ENCODE results near the gene TUBE1. TPM values are rescaled to one million over a fixed set of nuclear protein-coding genes. Genes with fewer than 3 reads are reported as not detected.

Gene TUBE1
- total and polyA plus RNA-seq, 2 experiments from 2014 or later, result 26.3 to 27.7 TPM

DNA sequence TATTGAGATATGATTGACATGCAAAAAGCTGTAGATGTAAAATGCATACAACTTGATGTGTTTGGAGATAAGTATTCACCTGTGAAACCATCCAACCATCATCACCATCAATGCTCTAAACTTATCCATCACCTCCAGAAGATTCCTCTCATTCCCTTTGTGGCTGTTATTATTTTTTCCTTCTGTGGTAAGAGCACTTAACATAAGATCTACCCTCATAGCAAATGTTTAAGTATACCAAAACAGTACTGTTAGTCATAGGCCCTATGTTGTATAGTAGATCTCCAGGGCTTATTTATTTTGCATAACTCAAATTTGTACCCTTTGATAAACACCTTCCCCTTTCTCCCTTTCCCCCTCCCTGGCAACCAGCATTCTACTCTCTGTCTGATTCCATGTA lies 64.5 kb downstream of the TUBE1 start:
- Mint-ChIP-seq H3K4me1 (0 out of 3 replicates have a peak, but pooled peaks cover 2% of the 10 kb centered on the region), H3K36me3 (ENCODE audit: low read depth) (peaks cover 5% of the 10 kb centered on the region; the same call in 2 of the 3 replicates), H3K27me3 (ENCODE audit: insufficient read depth, low read depth, poor library complexity) (no peaks in the 10 kb centered on the region), H3K4me3 (no peak overlapping the region), H3K27ac (no peak overlapping the region), H3K9me3 (peaks cover 10% of the 10 kb centered on the region)
- H3F3A ChIP-seq (replicated peaks; ENCODE audit: low read depth), result no peaks in the 10 kb centered on the region
- TF ChIP-seq ZNF462 (CRISPR knock-in tag; IDR thresholded peaks at IDR 0.05), result no peak
- no peak for TF ChIP-seq CREB1 (CRISPR knock-in tag; IDR thresholded peaks at IDR 0.05; ENCODE audit: low read depth)
- TF ChIP-seq STAT1 (IDR thresholded peaks at IDR 0.05; ENCODE audit: unreplicated experiment), result no peak
- no peak for TF ChIP-seq JUNB (IDR thresholded peaks at IDR 0.05; ENCODE audit: unreplicated experiment)
- no peak for TF ChIP-seq NANOG (IDR thresholded peaks at IDR 0.05; ENCODE audit: borderline replicate concordance)
- TF ChIP-seq ZNF114 (CRISPR knock-in tag; IDR thresholded peaks at IDR 0.05), result no peak
- no peak for TF ChIP-seq ETS1 (IDR thresholded peaks at IDR 0.05)
- TF ChIP-seq, protein P1, sequence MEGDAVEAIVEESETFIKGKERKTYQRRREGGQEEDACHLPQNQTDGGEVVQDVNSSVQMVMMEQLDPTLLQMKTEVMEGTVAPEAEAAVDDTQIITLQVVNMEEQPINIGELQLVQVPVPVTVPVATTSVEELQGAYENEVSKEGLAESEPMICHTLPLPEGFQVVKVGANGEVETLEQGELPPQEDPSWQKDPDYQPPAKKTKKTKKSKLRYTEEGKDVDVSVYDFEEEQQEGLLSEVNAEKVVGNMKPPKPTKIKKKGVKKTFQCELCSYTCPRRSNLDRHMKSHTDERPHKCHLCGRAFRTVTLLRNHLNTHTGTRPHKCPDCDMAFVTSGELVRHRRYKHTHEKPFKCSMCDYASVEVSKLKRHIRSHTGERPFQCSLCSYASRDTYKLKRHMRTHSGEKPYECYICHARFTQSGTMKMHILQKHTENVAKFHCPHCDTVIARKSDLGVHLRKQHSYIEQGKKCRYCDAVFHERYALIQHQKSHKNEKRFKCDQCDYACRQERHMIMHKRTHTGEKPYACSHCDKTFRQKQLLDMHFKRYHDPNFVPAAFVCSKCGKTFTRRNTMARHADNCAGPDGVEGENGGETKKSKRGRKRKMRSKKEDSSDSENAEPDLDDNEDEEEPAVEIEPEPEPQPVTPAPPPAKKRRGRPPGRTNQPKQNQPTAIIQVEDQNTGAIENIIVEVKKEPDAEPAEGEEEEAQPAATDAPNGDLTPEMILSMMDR (conservative IDR thresholded peaks at IDR 0.05; ENCODE audit: low read depth in 2 of 2), result no peak
- TF ChIP-seq ZNF331 (CRISPR knock-in tag; IDR thresholded peaks at IDR 0.05; ENCODE audit: low read depth), result no peak
- TF ChIP-seq, protein P2, sequence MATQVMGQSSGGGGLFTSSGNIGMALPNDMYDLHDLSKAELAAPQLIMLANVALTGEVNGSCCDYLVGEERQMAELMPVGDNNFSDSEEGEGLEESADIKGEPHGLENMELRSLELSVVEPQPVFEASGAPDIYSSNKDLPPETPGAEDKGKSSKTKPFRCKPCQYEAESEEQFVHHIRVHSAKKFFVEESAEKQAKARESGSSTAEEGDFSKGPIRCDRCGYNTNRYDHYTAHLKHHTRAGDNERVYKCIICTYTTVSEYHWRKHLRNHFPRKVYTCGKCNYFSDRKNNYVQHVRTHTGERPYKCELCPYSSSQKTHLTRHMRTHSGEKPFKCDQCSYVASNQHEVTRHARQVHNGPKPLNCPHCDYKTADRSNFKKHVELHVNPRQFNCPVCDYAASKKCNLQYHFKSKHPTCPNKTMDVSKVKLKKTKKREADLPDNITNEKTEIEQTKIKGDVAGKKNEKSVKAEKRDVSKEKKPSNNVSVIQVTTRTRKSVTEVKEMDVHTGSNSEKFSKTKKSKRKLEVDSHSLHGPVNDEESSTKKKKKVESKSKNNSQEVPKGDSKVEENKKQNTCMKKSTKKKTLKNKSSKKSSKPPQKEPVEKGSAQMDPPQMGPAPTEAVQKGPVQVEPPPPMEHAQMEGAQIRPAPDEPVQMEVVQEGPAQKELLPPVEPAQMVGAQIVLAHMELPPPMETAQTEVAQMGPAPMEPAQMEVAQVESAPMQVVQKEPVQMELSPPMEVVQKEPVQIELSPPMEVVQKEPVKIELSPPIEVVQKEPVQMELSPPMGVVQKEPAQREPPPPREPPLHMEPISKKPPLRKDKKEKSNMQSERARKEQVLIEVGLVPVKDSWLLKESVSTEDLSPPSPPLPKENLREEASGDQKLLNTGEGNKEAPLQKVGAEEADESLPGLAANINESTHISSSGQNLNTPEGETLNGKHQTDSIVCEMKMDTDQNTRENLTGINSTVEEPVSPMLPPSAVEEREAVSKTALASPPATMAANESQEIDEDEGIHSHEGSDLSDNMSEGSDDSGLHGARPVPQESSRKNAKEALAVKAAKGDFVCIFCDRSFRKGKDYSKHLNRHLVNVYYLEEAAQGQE (IDR thresholded peaks at IDR 0.05; ENCODE audit: unreplicated experiment), result no peak
- TF ChIP-seq EZH2phosphoT487 (IDR thresholded peaks at IDR 0.05; ENCODE audit: unreplicated experiment), result no peak
- no peak for TF ChIP-seq EZH2 (IDR thresholded peaks at IDR 0.05; ENCODE audit: low read depth, unreplicated experiment)
- no peaks in the 10 kb centered on the region for H3K4me1 ChIP-seq (ENCODE audit: insufficient read depth)
- H4K20me1 ChIP-seq (replicated peaks; ENCODE audit: insufficient read depth), result no peaks in the 10 kb centered on the region
- ATAC-seq (no peak), DNase-seq (ENCODE audit: low spot score) (no peak)
- H3K79me2 ChIP-seq (replicated peaks; ENCODE audit: insufficient read depth), result no peaks in the 10 kb centered on the region
- no peak overlapping the region for H3K27ac ChIP-seq (ENCODE audit: low read depth)
- H2AFZ ChIP-seq, result no peak overlapping the region
- no peak overlapping the region for H3K4me2 ChIP-seq
- no peaks in the 10 kb centered on the region; the same call in 1 of the 2 replicates for H3K9me2 ChIP-seq (ENCODE audit: insufficient read depth)
- no peaks in the 10 kb centered on the region for H3K36me3 ChIP-seq (ENCODE audit: insufficient read depth)
- no peak overlapping the region for H3K4me3 ChIP-seq
- no peaks in the 10 kb centered on the region for H3K27me3 ChIP-seq (ENCODE audit: insufficient read depth)
